Measurements from ENCODE around the gene MEI1.
"Not testable (repeated sequence)": the region's sequence is repeated elsewhere in the genome, so short reads cannot be mapped to it uniquely, and the experiment has no call there.

The MEI1 gene

DNA sequence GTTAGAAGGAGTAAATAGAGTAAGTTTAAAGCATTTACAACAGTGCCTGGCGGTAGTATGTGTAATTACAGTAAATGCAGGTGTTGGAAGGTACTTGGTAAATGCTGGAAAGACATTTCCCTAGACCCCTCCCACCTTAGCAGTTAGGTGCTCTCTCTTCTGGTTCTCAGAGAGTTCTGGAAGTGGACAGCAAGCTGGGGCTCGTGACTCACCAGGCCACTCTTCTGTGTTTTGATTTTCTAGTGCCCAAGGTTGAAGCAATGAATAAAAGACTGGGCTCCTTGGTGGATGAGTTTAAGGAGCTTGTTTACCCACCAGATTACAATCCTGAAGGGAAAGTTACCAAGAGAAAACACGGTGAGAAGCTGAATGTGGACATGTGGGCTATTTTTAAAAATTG, 38.2 kb upstream of the MEI1 start:
- TF ChIP-seq, protein P1, sequence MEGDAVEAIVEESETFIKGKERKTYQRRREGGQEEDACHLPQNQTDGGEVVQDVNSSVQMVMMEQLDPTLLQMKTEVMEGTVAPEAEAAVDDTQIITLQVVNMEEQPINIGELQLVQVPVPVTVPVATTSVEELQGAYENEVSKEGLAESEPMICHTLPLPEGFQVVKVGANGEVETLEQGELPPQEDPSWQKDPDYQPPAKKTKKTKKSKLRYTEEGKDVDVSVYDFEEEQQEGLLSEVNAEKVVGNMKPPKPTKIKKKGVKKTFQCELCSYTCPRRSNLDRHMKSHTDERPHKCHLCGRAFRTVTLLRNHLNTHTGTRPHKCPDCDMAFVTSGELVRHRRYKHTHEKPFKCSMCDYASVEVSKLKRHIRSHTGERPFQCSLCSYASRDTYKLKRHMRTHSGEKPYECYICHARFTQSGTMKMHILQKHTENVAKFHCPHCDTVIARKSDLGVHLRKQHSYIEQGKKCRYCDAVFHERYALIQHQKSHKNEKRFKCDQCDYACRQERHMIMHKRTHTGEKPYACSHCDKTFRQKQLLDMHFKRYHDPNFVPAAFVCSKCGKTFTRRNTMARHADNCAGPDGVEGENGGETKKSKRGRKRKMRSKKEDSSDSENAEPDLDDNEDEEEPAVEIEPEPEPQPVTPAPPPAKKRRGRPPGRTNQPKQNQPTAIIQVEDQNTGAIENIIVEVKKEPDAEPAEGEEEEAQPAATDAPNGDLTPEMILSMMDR (IDR thresholded peaks at IDR 0.05; ENCODE audit: low read depth, low read length, poor library complexity, severe bottlenecking) = no peak
- no peak for TF ChIP-seq EZH2phosphoT487 (IDR thresholded peaks at IDR 0.05; ENCODE audit: borderline replicate concordance, low read length)
- H3K27me3 ChIP-seq (ENCODE audit: control insufficient read depth, low read length) = no peaks in the 10 kb centered on the region
- no peak overlapping the region for H3K4me2 ChIP-seq (ENCODE audit: low read length)
- no peaks in the 10 kb centered on the region for H3K9me2 ChIP-seq (replicated peaks; ENCODE audit: control insufficient read depth, low read length)
- no peak overlapping the region for H3K4me3 ChIP-seq (ENCODE audit: low read length)
- no peaks in the 10 kb centered on the region for H3K9me3 ChIP-seq (ENCODE audit: control insufficient read depth, insufficient read depth, low read length)
- no peak overlapping the region for H3K27ac ChIP-seq (ENCODE audit: low read depth, low read length)
- H4K20me1 ChIP-seq (ENCODE audit: control insufficient read depth, insufficient read depth, low read depth, low read length) = peaks cover 4% of the 10 kb centered on the region; the same call in 1 of the 2 replicates
- H3K36me3 ChIP-seq (ENCODE audit: control insufficient read depth, low read length) = peaks cover 89% of the 10 kb centered on the region
- H3F3A ChIP-seq (ENCODE audit: control insufficient read depth, insufficient read depth) = peaks cover 42% of the 10 kb centered on the region
- H3K79me2 ChIP-seq (ENCODE audit: control insufficient read depth, low read length) = no peaks in the 10 kb centered on the region
- H3K4me1 ChIP-seq (ENCODE audit: control insufficient read depth, low read length) = peaks cover under 1% of the 10 kb centered on the region

DNA sequence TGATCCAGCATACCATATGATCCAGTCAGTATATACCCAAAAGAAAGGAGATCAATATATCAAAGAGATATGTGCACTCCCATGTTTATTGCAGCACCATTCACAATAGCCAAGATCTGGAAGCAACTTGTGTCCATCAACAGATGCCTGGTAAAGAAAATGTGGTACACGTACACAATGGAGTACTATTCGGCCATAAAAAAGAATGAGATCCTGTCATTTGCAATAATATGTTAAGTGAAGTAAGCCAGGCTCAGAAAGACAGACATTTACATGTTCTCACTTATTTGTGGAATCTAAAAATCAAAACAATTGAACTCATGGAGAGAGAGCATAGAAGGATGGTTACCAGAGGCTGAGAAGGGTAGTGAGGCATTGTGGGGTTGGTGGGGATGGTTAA, 37.6 kb upstream of the MEI1 start:
- H3K9me2 ChIP-seq (replicated peaks; ENCODE audit: control insufficient read depth, low read length) = no peaks in the 10 kb centered on the region
- peaks cover 4% of the 10 kb centered on the region; the same call in 1 of the 2 replicates for H4K20me1 ChIP-seq (ENCODE audit: control insufficient read depth, insufficient read depth, low read depth, low read length)
- H3K27ac ChIP-seq (ENCODE audit: low read depth, low read length) = no peak overlapping the region
- TF ChIP-seq, protein P1 (IDR thresholded peaks at IDR 0.05; ENCODE audit: low read depth, low read length, poor library complexity, severe bottlenecking) = no peak
- TF ChIP-seq EZH2phosphoT487 (IDR thresholded peaks at IDR 0.05; ENCODE audit: borderline replicate concordance, low read length) = no peak
- H3K79me2 ChIP-seq (ENCODE audit: control insufficient read depth, low read length) = no peaks in the 10 kb centered on the region
- no peak overlapping the region for H3K4me3 ChIP-seq (ENCODE audit: low read length)
- no peak overlapping the region for H3K4me2 ChIP-seq (ENCODE audit: low read length)
- peaks cover 42% of the 10 kb centered on the region for H3F3A ChIP-seq (ENCODE audit: control insufficient read depth, insufficient read depth)
- no peaks in the 10 kb centered on the region for H3K27me3 ChIP-seq (ENCODE audit: control insufficient read depth, low read length)
- H3K9me3 ChIP-seq (ENCODE audit: control insufficient read depth, insufficient read depth, low read length) = no peaks in the 10 kb centered on the region
- peaks cover 85% of the 10 kb centered on the region for H3K36me3 ChIP-seq (ENCODE audit: control insufficient read depth, low read length)
- peaks cover 6% of the 10 kb centered on the region for H3K4me1 ChIP-seq (ENCODE audit: control insufficient read depth, low read length)

DNA sequence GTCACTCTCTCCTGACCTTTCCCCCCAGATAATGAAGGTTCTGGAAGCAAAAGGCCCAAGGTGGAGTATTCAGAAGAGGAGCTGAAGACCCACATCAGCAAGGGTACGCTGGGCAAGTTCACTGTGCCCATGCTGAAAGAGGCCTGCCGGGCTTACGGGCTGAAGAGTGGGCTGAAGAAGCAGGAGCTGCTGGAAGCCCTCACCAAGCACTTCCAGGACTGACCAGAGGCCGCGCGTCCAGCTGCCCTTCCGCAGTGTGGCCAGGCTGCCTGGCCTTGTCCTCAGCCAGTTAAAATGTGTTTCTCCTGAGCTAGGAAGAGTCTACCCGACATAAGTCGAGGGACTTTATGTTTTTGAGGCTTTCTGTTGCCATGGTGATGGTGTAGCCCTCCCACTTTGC, 35.7 kb upstream of the MEI1 start:
- H3K9me2 ChIP-seq (replicated peaks; ENCODE audit: control insufficient read depth, low read length); H4K20me1 ChIP-seq (ENCODE audit: control insufficient read depth, insufficient read depth, low read depth, low read length); H3K4me2 ChIP-seq (ENCODE audit: low read length); H3K27ac ChIP-seq (ENCODE audit: low read depth, low read length); H3K79me2 ChIP-seq (ENCODE audit: control insufficient read depth, low read length); H3K27me3 ChIP-seq (ENCODE audit: control insufficient read depth, low read length); H3K4me3 ChIP-seq (ENCODE audit: low read length); H3K9me3 ChIP-seq (ENCODE audit: control insufficient read depth, insufficient read depth, low read length): not testable (repeated sequence)
- Histone ChIP-seq H3F3A (ENCODE audit: control insufficient read depth, insufficient read depth) (peaks cover 50% of the 10 kb centered on the region), H3K4me1 (ENCODE audit: control insufficient read depth, low read length) (peaks cover 18% of the 10 kb centered on the region), H3K36me3 (ENCODE audit: control insufficient read depth, low read length) (peaks cover 70% of the 10 kb centered on the region)

DNA sequence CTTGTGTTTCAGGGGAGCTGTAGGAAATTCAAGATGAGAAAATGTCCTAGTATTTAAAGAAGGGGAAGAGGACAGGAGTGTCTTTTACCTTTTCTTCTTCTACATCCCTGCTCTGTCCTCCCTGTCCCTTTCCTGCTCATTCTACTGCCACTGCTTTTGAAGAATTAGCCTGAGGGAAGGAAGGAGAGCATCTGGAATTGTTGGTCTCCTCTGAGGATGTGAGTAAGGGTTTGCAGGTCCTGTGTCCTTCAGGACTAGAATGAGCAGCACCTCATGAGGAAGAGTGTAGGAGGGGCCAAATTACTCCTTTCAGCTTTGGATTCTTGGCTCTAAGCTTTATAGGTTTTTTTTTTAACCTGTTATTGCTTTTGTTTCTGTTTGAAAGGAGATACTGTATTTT, 34.8 kb upstream of the MEI1 start:
- H3K9me3 ChIP-seq (ENCODE audit: control insufficient read depth, insufficient read depth, low read length) = no peaks in the 10 kb centered on the region
- no peaks in the 10 kb centered on the region for H3K27me3 ChIP-seq (ENCODE audit: control insufficient read depth, low read length)
- no peak for TF ChIP-seq EZH2phosphoT487 (IDR thresholded peaks at IDR 0.05; ENCODE audit: borderline replicate concordance, low read length)
- TF ChIP-seq, protein P1 (IDR thresholded peaks at IDR 0.05; ENCODE audit: low read depth, low read length, poor library complexity, severe bottlenecking) = no peak
- H3K4me2 ChIP-seq (ENCODE audit: low read length) = no peak overlapping the region
- H4K20me1 ChIP-seq (ENCODE audit: control insufficient read depth, insufficient read depth, low read depth, low read length) = peaks cover 4% of the 10 kb centered on the region; the same call in 1 of the 2 replicates
- no peak overlapping the region; the same call in 1 of the 2 replicates for H3K27ac ChIP-seq (ENCODE audit: low read depth, low read length)
- no peak overlapping the region for H3K4me3 ChIP-seq (ENCODE audit: low read length)
- H3K36me3 ChIP-seq (ENCODE audit: control insufficient read depth, low read length) = peaks cover 64% of the 10 kb centered on the region
- peaks cover 50% of the 10 kb centered on the region for H3F3A ChIP-seq (ENCODE audit: control insufficient read depth, insufficient read depth)
- H3K79me2 ChIP-seq (ENCODE audit: control insufficient read depth, low read length) = peaks cover 3% of the 10 kb centered on the region; the same call in 1 of the 2 replicates
- H3K9me2 ChIP-seq (replicated peaks; ENCODE audit: control insufficient read depth, low read length) = no peaks in the 10 kb centered on the region
- H3K4me1 ChIP-seq (ENCODE audit: control insufficient read depth, low read length) = peaks cover 18% of the 10 kb centered on the region

Data from DOHH2 (cell line).